Endothelial cell of umbilical vein (primary cell): ENCODE results near the gene ZC3H15.

ENCODE experiments used
- EZH2 ChIP-seq: IDR thresholded peaks from 2 replicates; pipeline ENCODE4 v1.6.1; 2012; ENCODE audit warnings: borderline replicate concordance, low read depth, mild to moderate bottlenecking, moderate library complexity, low read length, inconsistent platforms; ENCODE audit not compliant: severe bottlenecking
- POLR2A ChIP-seq: IDR thresholded peaks from 2 replicates; pipeline ENCODE4 v1.6.1; 2012; ENCODE audit warnings: low read depth, mild to moderate bottlenecking, control low read depth, low read length
- POLR2AphosphoS5 ChIP-seq: IDR thresholded peaks from 2 replicates; pipeline ENCODE4 v1.6.1; 2012; ENCODE audit warnings: low read depth, mild to moderate bottlenecking, control low read depth, low read length, moderate library complexity; ENCODE audit not compliant: insufficient read depth
- TF ChIP-seq, protein P1 (sequence below), 2 donors: IDR thresholded peaks; 1 replicate in 1 of 2; 2 replicates in 1 of 2; pipeline ENCODE4 v1.5.1; 2011; ENCODE audit warnings: low read length in 2 of 2, mild to moderate bottlenecking in 2 of 2, moderate library complexity in 2 of 2, control low read depth in 1 of 2, inconsistent platforms in 1 of 2, low read depth in 1 of 2; ENCODE audit not compliant: insufficient read depth in 1 of 2; ENCODE audit errors: extremely low read depth in 1 of 2

DNA sequence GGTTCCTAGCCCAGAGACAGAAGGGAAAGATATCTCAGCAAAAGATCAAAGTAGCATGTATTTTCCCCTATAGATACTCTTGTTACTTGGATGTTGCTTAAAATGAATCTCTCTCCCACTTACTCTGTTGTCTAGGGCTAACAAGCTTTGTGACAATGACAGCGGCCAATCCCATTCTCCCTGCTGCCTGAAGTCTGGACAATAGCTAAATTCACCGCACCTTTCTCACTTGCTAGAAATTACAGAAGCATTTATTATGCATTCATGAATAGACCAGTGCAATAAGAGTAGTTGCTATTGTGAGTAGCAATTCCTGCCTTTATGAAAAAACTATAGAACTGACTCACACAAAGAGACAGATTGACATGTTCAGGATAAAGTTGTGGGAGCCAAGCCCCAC, 42.2 kb upstream of the ZC3H15 start:
- no peak for TF ChIP-seq EZH2
- TF ChIP-seq, protein P1, sequence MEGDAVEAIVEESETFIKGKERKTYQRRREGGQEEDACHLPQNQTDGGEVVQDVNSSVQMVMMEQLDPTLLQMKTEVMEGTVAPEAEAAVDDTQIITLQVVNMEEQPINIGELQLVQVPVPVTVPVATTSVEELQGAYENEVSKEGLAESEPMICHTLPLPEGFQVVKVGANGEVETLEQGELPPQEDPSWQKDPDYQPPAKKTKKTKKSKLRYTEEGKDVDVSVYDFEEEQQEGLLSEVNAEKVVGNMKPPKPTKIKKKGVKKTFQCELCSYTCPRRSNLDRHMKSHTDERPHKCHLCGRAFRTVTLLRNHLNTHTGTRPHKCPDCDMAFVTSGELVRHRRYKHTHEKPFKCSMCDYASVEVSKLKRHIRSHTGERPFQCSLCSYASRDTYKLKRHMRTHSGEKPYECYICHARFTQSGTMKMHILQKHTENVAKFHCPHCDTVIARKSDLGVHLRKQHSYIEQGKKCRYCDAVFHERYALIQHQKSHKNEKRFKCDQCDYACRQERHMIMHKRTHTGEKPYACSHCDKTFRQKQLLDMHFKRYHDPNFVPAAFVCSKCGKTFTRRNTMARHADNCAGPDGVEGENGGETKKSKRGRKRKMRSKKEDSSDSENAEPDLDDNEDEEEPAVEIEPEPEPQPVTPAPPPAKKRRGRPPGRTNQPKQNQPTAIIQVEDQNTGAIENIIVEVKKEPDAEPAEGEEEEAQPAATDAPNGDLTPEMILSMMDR (IDR thresholded peaks at IDR 0.05; ENCODE audit: extremely low read depth in 1 of 2, insufficient read depth in 1 of 2, low read depth in 1 of 2, low read length in 2 of 2), result no peak
- TF ChIP-seq POLR2A, result no peak
- no peak for TF ChIP-seq POLR2AphosphoS5
